DMS 273 treated with DMSO at 0.1 percent for 48 hours (cell line): ENCODE results near the gene CABP4.
A peak's percentile ranks its signal among the peaks of the same experiment; 100 is the strongest.

Experiments used
- DNase-seq: peaks from one replicate; lab custom pipeline; 2025; lab: John Stamatoyannopoulos, UW

CABP4 gene

DNA sequence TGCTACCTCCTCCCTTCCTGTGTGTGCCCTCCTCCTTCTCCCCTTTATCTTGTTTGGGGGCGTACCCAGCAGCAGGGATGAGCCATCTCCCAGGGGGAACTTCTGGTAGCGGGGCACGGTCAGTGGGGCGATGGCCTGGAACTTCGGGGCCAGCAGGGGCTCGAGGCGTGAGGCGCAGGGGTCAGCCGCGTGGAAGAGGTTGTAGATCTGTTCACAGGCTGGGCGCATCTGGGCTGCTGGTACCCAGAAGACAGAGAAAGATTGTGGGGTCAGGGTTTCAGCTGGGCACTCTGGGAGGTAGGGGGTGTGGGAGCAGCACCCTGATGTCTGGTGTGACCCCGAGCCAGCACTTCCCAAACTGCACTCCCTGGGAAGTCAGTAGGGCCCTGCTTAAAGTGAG lies 41.0 kb downstream of the CABP4 start:
- no peak for DNase-seq

DNA sequence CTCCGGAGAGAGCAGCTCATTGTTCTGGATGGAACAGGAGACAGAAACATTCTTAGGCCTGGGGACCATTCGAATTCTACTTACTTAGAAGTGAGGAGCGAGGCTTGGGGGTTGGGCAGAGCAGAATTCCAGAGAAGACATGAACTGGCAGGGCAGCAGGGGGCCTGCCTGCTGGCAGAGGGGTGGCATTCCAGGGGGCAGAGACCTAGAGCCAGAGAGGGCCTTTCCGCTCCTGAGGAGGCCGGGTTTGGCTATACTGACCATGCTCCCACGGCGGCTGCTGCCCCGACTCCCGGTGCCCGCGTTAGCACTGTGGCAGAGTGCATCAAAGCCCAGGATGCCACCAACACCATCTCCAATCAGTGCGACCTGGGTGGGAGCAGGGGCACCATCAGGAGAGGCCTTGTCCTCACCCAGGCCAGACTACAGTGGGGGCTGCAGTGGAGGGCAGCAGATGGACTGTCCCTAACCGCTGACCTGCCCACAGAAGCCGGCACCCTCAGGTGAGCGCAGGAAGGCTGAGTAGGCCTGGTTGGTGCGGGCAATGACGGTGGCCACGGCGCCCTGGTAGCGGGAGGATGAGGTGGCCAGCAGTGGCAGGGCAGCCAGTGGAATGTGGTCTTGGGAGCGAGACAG lies 42.6 kb downstream of the CABP4 start:
- DNase-seq: no peak

DNA sequence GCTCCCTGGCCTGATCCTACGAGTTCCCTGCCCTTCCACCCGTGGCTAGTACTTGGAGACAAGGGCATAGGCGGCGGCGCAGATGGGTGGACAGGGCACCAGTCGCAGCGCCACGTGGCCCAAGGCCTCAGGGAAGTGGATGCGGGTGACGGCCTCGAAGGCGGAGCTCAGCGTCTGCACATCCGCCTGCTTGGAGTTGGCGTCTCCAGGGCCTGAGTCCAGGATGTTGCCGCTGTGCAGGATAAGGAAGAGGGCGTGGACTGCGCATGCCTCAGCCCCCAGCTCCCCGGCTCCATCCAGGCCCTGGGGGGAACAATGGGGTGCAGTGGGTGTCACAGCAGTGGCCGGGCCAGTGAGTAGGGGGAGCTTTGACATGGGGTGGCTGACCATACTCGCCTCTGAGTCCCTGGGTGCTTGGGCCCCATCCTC lies 43.4 kb downstream of the CABP4 start:
- no peak for DNase-seq

DNA sequence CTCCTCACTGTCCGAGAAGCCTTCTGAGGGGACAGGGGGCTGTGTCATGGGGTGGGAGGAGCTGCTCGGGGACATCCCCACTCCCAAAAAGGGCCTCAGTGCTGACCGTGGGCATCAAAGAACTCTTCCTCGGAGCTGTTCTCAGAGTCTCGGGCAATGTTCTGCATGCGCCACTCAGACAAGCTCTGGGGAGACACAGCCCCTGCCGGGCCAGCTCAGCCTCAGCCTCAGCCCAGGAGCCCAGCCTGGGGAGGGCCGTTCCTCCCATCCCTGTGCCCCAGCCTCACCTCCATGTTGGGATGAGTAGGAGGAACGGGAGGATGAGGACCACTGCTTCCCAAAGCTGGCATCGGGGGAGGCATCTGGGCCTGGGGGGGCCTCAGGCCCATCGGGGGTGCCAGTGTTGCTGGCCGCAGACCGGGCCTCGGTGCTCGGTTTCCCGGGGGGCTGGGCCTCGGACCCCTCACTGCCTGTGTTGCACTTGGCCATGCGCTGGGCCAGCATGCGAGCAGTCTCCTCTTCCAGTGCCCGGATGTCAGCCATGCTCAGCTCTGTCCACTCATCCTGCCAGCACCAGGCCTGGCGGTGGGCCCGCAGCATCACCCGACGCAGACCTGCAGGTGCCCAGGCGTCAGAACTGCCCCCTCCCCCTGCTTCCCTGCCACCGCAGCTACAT lies 44.8 kb downstream of the CABP4 start:
- DNase-seq: no peak

DNA sequence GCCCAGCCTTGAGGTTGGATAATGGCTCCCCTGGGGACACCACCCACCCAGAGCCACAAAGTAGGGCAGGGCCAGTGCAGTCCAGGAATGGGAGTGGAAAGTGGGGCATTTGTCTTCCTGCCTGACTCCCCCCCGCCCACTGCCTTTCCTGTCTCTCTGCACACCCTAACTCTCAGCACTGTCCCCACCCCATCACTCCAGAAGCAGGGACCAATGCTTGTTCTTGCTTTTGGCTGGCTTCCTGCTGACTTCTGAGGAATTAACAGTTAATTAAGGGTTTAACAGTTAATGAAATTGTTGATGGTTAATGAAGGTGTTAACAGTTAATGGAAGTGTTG lies 45.3 kb downstream of the CABP4 start:
- no peak for DNase-seq

DNA sequence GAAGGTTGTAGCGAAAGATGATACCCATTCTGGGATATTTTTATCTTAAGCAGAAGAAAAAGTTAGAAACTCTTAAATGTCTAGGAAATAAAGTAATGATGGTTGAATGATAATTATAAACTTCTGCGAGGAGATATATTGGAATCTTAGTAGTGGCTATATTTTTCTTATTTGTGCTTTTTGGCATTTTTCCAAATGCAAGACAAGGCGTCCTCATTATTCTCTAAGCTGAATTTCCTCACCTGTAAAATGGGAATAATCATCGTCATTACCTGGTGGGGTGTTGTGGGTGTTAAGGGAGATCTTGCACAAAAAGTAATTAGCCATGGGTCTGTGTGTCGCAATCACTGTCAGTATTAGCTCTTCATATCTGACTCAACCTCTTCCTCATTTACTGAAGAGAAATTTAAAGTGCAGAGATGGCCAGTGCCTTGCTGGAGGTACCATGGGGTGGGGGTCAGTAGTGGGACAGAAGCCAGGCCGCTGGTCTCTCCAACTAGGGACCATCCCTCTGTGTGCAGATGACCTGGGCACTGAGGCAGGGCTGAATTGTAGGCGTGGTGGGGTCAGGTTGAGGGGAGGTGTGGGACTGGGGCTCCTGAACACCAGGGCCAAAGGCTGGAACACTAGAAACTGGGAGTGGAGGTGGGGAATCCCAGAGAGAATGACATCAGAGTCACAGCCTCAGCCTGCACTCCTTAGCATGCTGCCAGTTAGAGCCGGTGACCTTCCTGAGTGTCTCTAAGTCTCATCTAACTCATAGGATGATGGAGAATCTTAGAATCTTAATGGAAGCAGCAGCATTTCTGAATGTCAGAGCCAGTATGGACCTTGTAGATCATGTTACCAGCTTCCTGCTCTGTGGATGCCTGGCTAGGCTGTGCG lies 45.9 kb downstream of the CABP4 start:
- no peak for DNase-seq

DNA sequence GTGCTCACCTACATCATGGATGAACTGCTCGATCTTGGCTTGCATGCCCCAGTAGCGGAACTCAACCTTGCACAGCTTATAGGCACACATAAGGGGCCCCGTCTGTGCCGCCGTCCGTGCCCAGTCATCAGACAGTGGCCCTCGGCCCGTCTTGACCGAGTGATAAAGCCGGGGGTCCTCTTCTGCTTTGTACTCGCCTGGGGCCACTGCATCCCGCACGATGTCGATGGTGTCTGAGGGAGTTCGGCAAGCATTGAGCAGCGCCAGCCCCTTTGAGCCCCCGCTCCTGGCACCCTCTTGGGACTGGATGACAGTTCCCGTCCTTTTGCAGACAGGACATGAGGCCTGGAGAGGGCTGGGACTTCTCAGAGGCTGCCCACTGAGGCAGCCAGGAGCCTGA lies 46.7 kb downstream of the CABP4 start:
- DNase-seq: no peak

DNA sequence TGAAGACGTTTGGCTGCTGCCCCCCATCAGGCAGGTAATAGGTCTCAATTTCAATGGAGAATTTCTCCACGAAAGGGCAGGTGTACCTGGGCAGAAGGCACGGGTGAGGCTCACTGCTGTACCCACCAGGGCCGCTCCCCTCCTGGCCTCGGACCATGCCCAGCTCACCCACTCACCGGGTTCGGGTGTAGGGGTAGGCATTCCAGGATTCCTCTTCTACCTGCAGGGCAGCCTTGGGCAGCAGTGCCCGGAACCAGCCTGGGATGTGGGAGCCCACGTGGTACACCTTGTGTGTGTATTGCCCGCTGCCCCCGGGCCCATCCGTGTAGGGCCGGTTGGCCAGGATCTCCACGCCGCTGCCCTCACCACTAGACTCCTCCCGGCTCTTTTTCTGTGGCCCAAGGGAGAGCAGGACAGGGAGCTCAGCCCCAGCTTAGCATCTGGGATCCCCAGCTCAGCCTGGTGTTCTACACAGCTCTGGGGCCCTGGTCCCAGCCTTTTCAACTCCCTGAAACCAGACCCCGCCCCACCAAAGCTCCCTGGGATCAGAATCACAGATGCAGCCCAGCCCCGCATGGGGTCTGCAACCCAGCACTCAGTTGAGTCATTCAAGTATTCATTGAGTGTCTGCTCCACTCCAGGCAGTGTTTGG lies 47.3 kb downstream of the CABP4 start:
- DNase-seq: no peak

DNA sequence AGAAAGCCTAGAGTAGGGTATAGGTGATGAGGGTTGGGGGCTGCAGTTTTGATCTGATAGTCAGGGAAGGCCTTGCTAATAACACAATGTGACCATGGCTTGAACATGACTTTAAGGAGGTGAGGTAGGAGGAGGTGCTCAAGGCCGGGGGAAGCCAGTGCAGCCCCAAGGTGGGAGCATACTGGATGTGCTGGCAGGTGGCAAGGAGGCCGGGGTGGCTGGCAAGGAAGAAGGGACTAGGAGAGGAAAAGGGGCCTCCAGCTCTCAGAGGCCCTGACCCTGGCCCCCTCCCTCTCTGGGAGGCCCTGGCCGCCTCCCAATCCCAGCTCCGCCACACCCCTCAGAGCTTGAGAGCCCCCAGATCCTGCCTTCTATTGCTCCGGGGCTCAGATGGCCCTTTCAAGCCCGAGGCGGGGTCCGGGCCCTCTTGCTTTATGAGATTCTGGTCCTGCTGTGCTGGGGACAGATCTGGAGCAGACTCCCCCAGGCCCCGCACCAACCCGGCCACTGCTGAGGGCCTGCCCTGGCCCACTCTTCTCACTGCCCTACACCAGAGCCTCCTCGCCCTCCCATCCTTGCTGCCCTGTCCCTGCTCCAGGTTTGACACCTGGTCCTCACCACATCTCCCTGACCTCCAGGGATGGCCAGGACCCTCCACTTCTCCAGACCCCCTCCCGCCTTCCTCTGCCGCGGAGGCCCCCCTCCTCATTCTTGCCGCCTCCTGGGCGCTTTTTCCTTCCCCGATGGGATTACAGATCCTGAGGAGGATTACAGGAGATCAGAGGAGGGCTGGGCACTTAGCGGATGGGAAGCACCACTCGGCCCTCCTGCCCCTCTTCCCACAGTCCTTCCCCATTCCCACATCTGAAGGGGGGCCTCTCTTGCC lies 48.2 kb downstream of the CABP4 start:
- DNase-seq: no peak

DNA sequence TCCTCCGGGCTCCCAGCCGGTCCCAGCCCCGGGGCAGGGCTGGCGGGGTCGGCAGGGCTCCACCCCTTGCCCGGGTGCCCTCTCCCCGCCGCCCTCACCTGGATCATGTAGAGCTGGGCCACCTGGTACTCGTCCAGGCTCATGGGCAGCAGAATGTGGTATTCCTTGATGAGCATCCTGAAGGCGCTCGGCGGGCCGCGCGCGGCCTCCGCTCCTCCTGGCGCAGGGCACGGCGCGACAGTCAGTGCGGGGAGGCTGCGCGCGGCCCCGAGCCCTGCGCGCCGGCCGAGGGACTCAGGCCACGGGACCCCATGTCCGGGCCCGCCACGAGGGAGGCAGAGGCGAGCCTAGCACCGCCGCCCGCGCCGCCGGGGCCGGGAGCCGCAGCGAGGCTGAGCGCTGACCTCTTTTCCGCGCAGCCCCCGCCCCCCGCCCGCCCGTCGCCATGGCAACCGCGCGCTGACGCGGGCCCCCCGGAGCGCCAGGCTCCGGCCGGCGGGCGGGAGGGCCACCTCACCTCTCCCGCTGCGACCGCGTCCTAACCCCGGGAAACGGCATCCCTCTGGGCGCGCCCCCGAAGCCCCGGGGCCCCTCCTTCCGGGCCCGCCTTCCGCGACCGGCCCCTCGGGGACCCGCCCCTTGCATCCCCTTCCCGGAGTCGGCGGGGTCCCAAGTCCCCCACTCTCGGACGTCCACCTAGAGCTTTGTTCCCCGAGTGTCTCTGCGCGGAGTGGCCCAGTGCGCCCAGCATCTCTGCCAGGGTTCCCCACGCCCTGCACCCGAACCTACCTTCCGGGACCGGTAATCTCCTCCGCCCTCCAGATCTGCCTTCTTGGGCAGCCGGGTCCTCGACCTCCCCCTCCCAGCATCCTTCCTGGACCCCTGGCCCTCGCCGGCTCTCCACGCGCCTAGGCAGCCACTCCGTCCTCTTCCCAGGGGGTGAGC lies 49.1 kb downstream of the CABP4 start:
- no peak for DNase-seq

DNA sequence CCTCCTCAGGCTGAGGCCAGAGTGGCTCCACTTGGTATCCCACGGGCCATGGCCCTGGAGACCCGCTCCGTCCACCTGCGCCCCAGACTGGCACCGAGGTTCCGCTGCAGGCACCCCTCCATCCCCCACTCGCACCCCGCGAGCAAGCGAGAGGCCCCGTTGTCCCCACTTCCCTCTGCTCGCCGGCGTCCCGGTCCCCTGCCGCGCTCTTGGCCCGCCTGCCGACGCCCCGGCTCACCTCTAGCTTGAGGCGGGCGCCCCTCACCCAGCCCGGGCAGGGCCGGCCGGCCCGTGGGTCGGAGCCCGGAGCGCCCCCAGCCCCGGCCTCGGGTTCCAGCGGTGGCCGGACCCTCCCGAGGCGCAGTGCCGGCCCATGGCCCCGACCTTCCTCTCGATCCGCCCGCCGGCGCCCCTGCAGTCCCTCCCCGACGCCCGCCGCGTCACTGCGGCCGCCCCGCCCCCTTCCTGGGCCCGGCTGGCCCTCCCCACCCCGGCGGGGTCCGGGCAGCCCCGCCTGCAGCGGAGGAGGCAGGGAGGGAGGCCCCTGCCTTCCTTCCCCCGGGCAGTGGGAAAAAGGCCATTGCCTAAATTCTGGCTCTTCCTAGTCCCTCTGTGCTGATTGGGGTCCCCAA lies 49.9 kb downstream of the CABP4 start, which contains the start of gene PITPNM1:
PITPNM1 (minus strand) TSS at position 414 of the 632 bp plus-strand sequence. CDS start 1,183 bp downstream, outside the sequence.
- no peak for DNase-seq

DNA sequence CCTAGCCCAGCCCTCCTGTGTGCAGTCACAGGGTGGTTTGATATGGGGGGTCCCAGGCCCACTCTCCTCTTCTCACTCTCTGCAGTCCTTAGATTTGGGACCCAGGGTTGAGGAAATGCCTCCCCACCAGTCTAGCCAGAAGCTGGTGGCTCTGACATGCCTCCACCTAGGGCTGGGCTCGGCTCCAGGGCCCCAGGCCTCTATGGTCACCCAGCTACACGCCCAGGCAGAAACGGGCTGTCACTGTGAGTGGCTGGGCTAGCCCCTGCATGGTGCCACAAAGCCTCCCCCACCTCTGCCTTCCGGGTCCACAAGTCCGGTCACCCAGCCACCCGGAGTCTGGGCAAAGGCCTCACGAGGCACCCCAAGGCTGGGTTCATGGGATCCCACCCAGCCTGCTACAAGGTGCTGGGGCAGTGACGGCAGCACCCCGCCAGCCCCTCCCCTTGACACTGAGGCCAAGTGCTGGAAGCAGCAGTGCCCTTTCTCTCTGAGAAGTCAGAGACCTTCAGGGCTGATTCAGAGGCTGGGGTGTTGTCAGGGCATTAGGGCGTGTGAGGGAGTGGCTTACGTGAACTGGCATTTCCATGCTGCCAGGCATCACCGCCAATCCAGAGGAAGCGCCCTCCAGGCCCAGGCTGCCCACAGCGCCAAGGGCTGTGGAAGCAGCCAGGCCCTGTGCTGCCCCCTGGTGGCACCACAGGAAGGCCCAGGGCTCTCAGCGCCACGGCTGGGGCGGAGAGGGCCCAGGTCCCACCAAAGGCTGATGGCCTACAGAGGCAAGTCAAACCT lies 50.6 kb downstream of the CABP4 start:
- DNase-seq: peak; percentile 45

DNA sequence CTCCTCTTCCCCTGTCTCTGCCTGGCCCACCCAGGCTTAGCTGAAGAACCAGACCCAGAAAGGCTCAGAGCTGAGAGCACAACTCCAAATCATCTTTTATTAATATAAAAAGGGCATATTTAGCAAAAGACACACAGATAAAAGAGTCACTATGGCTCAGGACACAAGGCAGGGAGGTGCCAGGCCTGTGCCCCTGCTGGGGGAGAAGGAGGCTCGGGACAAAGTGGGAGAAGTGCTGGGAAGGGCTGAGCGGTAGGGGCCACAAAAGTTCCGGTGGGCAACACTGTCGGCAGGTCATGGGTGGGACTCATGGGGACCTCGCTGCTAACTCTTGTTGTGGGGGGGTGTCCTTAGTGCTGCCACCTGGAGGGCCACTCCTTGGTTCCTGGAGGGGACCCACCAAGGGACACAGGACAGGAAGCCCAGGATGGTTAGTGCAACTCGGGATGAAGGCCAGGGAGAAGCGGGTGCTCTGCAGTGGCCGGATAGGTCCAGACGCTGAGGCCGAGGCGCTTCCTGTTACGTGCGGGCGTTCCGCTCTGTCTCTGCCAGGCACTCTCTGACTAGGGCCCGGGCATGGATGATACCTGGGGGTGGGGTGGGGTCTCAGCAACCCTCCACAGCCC lies 51.4 kb downstream of the CABP4 start:
- no peak for DNase-seq

DNA sequence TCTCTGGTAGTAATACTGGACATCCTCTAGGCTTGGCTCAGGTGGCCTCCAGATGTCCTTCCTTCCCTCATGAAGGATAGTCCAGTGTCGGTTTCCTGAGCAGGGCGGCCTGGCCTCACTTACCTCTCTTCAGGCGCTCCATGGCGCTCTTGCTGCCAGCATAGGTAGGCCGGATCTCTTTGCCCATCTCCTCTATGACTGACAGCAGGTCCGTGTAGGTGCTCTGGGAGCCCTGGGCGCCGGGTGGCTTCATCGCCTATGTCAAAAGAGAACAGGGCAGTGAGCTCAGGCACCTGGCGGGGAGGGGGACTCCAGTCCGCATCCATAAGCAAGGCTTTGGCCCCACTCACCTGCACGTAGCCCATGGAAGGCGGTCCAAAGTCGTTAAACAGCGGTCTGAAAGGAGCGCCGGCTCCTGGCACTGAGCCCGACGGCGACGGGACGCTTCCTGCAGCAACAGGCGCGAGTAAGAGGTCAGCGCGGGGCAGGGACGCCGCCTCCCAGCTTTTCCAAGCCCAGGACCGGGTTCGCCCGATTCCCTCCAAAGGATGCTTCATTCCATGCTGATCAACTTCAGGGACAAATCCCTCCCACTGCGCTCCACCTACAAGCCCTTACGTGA lies 52.2 kb downstream of the CABP4 start:
- DNase-seq: no peak

DNA sequence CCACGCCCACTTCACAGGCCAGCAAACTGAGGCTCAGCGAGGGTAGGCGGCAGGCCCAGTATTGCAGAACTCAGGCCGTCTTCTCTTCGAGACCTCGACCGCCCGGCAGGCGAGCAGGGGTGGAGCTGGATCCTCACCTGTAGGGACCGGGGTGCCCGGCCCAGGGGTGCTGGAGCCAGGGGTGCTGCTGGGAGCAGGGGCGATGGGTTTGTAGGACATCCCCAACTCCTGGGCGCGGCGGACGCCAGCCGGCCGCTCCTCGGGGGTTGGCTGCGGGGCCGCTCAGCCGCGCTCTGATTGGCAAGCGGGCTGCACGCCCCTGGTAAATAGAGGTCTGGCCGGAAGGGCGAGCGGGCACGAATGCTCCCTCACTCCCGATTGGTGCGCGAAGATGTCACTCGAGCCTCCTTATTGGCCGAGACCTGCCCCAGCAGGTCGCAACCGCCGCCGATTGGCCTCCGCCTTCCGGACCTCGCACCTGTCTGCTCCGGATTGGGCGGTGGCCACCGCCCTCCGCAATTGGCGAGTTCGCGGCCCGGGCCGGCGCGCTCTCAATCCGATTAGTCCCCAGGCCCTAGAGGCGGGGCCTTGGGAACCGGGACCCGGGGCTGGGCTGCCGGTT lies 52.8 kb downstream of the CABP4 start, which contains the start of gene CDK2AP2:
CDK2AP2 (minus strand) TSS at position 299 of the 622 bp plus-strand sequence; CDS start at position 219, 80 bp downstream.
- peak; percentile 89 for DNase-seq

DNA sequence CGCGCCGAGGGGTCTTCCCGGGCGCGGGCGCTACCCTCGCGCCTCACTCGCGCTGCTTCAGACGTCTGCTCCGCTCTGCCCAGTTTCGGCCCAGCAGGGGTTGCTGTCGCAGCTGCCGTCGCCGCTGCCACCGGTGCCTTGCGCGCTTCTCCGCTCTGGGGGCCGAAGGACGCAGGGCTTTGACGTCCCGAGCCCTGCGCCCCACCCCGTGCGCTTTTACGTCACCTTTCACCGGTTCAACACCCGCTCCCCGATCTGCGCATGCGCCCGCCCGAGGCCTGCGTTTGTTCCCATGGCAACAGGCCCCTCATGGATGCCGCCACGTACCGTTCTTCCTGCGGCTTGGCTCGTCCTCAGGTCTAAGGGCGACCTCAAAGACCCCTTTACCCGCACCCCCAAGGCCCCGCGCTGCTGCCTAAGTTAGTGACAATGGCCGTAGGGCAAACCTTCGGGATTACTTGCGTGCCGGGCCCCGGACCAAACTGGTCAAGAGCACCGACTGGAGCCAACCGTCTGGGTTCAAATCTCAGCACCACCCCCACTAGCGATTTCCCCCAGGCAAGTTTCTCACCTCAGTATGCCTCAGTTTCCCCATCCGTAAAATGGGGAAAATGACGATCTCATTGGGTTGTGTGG lies 53.5 kb downstream of the CABP4 start:
- DNase-seq: peak; percentile 83

DNA sequence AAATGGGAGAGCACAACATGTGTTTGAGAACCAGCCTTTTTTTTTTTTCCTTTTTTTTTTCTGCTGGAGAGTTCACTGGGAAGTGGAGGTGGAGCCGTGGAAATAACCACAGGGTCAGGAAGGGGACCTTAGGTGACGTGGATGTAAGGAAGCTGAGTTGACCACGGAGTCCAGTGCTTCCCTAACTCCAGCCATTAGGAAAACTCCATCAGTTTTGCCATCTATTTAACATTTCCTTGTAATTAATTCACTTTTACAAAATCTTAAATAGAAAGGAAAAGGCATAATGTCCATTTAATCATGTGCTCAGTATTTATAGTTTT lies 54.8 kb downstream of the CABP4 start:
- DNase-seq: no peak
